ENCODE data around the gene PTGES3.

- no peak for TF ChIP-seq CTCF (IDR thresholded peaks at IDR 0.05)
- no peak for TF ChIP-seq POLR2AphosphoS5 (IDR thresholded peaks at IDR 0.05)
- no peak for TF ChIP-seq POLR2A (IDR thresholded peaks at IDR 0.05)
- TF ChIP-seq EP300 (IDR thresholded peaks at IDR 0.05), result no peak
These were observed 36.6 kb upstream of the PTGES3 start for GRCh38 chr12:56724701-56724971.

All from sigmoid colon (tissue), 4 donors.